Measurements from ENCODE around the gene PHLDA3.

PHLDA3 gene

GRCh38 chr1:201508809-201509208 is 39.8 kb upstream of the PHLDA3 start:
- no peak overlapping the region for H3K4me3 ChIP-seq (ENCODE audit: low read length)
- no peak for TF ChIP-seq CTCF (conservative IDR thresholded peaks at IDR 0.05; ENCODE audit: low read depth, low read length)
- no peak for DNase-seq (ENCODE audit: low read depth)

GRCh38 chr1:201507360-201507675 is 38.3 kb upstream of the PHLDA3 start:
- no peak for DNase-seq (ENCODE audit: low read depth)
- TF ChIP-seq CTCF (conservative IDR thresholded peaks at IDR 0.05; ENCODE audit: low read depth, low read length): no peak
- peak overlapping the region; percentile 59 for H3K4me3 ChIP-seq (ENCODE audit: low read length)

- H3K4me3 ChIP-seq (ENCODE audit: low read length): peak within 1 kb of the TSS; percentile 59
- no peak for TF ChIP-seq CTCF (conservative IDR thresholded peaks at IDR 0.05; ENCODE audit: low read depth, low read length)
- no peak for DNase-seq (ENCODE audit: low read depth)
Observed at GRCh38 chr1:201506557-201507359, 37.8 kb upstream of the PHLDA3 start, which contains the start of gene CSRP1. Gene CSRP1 (minus strand): TSS chr1:201507123. CDS start chr1:201496303, 10,820 bp downstream.

- no peak for TF ChIP-seq CTCF (conservative IDR thresholded peaks at IDR 0.05; ENCODE audit: low read depth, low read length)
- peak overlapping the region; percentile 59 for H3K4me3 ChIP-seq (ENCODE audit: low read length)
- DNase-seq (ENCODE audit: low read depth): no peak
Observed at GRCh38 chr1:201506092-201506491, 37.1 kb upstream of the PHLDA3 start.

GRCh38 chr1:201505503-201505890 is 36.5 kb upstream of the PHLDA3 start:
- peak overlapping the region; percentile 59 for H3K4me3 ChIP-seq (ENCODE audit: low read length)
- DNase-seq (ENCODE audit: low read depth): no peak
- TF ChIP-seq CTCF (conservative IDR thresholded peaks at IDR 0.05; ENCODE audit: low read depth, low read length): no peak

- no peak overlapping the region for H3K4me3 ChIP-seq (ENCODE audit: low read length)
- no peak for TF ChIP-seq CTCF (conservative IDR thresholded peaks at IDR 0.05; ENCODE audit: low read depth, low read length)
- no peak for DNase-seq (ENCODE audit: low read depth)
Observed at GRCh38 chr1:201504799-201505502, 36.0 kb upstream of the PHLDA3 start.

All from retinal pigment epithelial cell (primary cell).